ENCODE data around the gene ATG9A.

Gene ATG9A

GRCh38 chr2:219252900-219253752, 23.7 kb upstream of the ATG9A start, which contains the start of gene TUBA4B:
Gene TUBA4B (plus strand): TSS chr2:219253243. CDS start chr2:219253408, 165 bp downstream.
- no peak for DNase-seq (ENCODE audit: low read depth in 2 of 2)

GRCh38 chr2:219252570-219252899, 23.1 kb upstream of the ATG9A start:
- DNase-seq (ENCODE audit: low read depth in 2 of 2), result no peak

GRCh38 chr2:219252084-219252483, 22.6 kb upstream of the ATG9A start:
- DNase-seq (ENCODE audit: low read depth in 2 of 2), result no peak

GRCh38 chr2:219251656-219252055, 22.2 kb upstream of the ATG9A start:
- DNase-seq (ENCODE audit: low read depth in 2 of 2), result no peak

- no peak for DNase-seq (ENCODE audit: low read depth in 2 of 2)
Measured at GRCh38 chr2:219250049-219250781, 20.8 kb upstream of the ATG9A start.

GRCh38 chr2:219249203-219249980, 20.0 kb upstream of the ATG9A start:
- no peak for DNase-seq (ENCODE audit: low read depth in 2 of 2)

GRCh38 chr2:219248845-219249202, 19.4 kb upstream of the ATG9A start:
- no peak for DNase-seq (ENCODE audit: low read depth in 2 of 2)

GRCh38 chr2:219247678-219248642, 18.5 kb upstream of the ATG9A start:
- DNase-seq (ENCODE audit: low read depth in 2 of 2), result no peak

GRCh38 chr2:219246559-219246958, 17.1 kb upstream of the ATG9A start:
- DNase-seq (ENCODE audit: low read depth in 2 of 2), result no peak

GRCh38 chr2:219245899-219246230, 16.4 kb upstream of the ATG9A start:
- no peak for DNase-seq (ENCODE audit: low read depth in 2 of 2)

GRCh38 chr2:219245148-219245898, 15.9 kb upstream of the ATG9A start, which contains the start of the genes GLB1L and STK16:
Gene GLB1L (minus strand): TSS chr2:219245444. CDS start chr2:219243573, 1,871 bp downstream.
Gene STK16 (plus strand): TSS chr2:219245479. CDS start chr2:219246000, 521 bp downstream.
- DNase-seq (ENCODE audit: low read depth in 2 of 2), result peak; percentile 80 to 82

- DNase-seq (ENCODE audit: low read depth in 2 of 2), result no peak
Measured at GRCh38 chr2:219244789-219245147, 15.3 kb upstream of the ATG9A start.

GRCh38 chr2:219243291-219243761, 13.9 kb upstream of the ATG9A start:
- no peak for DNase-seq (ENCODE audit: low read depth in 2 of 2)

- no peak for DNase-seq (ENCODE audit: low read depth in 2 of 2)
Measured at GRCh38 chr2:219234331-219234730, 4.9 kb upstream of the ATG9A start.

- DNase-seq (ENCODE audit: low read depth in 2 of 2), result no peak
Measured at GRCh38 chr2:219230059-219230540, 664 bp upstream of the ATG9A start.

- DNase-seq (ENCODE audit: low read depth in 2 of 2), result no peak
Measured at GRCh38 chr2:219228911-219229304, 528 bp downstream of the ATG9A start.

GRCh38 chr2:219228041-219228910, 1.2 kb downstream of the ATG9A start:
- DNase-seq (ENCODE audit: low read depth in 2 of 2), result no peak

- DNase-seq (ENCODE audit: low read depth in 2 of 2), result no peak
Measured at GRCh38 chr2:219225350-219225749, 4.1 kb downstream of the ATG9A start.
